Measurements from ENCODE around the gene HSPA12B. TPM values are rescaled to one million over a fixed set of nuclear protein-coding genes. Genes with fewer than 3 reads are reported as not detected.

Gene HSPA12B
- total and polyA plus RNA-seq, 2 of the 8 experiments (the other 6 are each of a cell fraction or from before 2014, with no cell fraction given): 2.2 to 4.3 TPM

GRCh38 chr20:3767427-3768341, 35.2 kb downstream of the HSPA12B start, which contains the start of gene ADISSP:
Gene ADISSP (minus strand): TSS chr20:3767753. CDS start chr20:3760100, 7,653 bp downstream.
- H2BK12ac ChIP-seq (ENCODE audit: low read depth, low read length): 0 out of 2 replicates have a peak within 1 kb of the TSS, but pooled peaks have one; percentile 27
- peaks cover 3 to 15% (median 6%) of the 10 kb centered on the region in 4 experiments; a peak in 6 of 7 replicates for H3K4me1 ChIP-seq (replicated peaks in 1 of 4; ENCODE audit: control insufficient read depth in 3 of 4, insufficient read depth in 4 of 4, low read length in 3 of 4)
- 1% methylated on average over 41 of the region's 80 CpGs; no CpG with 5 or more reads in 1 of the 2 experiments for WGBS, 2 experiments (ENCODE audit: extremely low coverage in 1 of 2, insufficient coverage in 1 of 2, insufficient read length in 1 of 2, insufficient replicate concordance in 2 of 2, low coverage in 1 of 2, low lambda C conversion rate in 2 of 2, missing lambda C conversion rate in 1 of 2)
- no peak within 1 kb of the TSS; the same call in 1 of the 2 replicates for H2BK5ac ChIP-seq (ENCODE audit: low read depth, low read length)
- no peaks in the 10 kb centered on the region for H3K36me3 ChIP-seq (ENCODE audit: control insufficient read depth in 2 of 4, insufficient read depth in 4 of 4, low read length in 3 of 4)
- peak within 1 kb of the TSS; percentile 52 to 78 (median 74) for H3K9ac ChIP-seq (replicated peaks in 1 of 4; ENCODE audit: extremely low read depth in 1 of 4, low read depth in 3 of 4, low read length in 3 of 4)
- peak; percentile 50 for FAIRE-seq
- H3K23ac ChIP-seq (ENCODE audit: insufficient read length): no peak within 1 kb of the TSS
- ChIA-PET CTCF (ENCODE audit: partially characterized antibody) (interaction anchor here (0.5 to 14.2 kb wide), 20 partner anchors 9 to 205 kb away, joined by 3 to 277 read pairs (median 5); partner anchors contain the start of genes AP5S1, CENPB and SPEF1), POLR2A (ENCODE audit: partially characterized antibody) (interaction anchor here (0.6 to 3.2 kb wide), 14 partner anchors 10 to 511 kb away, joined by 3 to 42 read pairs (median 5); partner anchors contain the start of gene MAVS)
- no peaks in the 10 kb centered on the region for H3K9me3 ChIP-seq (ENCODE audit: insufficient read depth in 2 of 2, low read depth in 1 of 2, low read length in 1 of 2)
- peak within 1 kb of the TSS; percentile 66; the same call in 1 of the 2 replicates for H3K27ac ChIP-seq (ENCODE audit: low read depth, low read length)
- H2AK5ac ChIP-seq (ENCODE audit: low read depth, low read length): no peak within 1 kb of the TSS
- no peak within 1 kb of the TSS for H3K14ac ChIP-seq (ENCODE audit: insufficient read length)
- peak within 1 kb of the TSS; percentile 10 for H4K5ac ChIP-seq (ENCODE audit: insufficient read length, low read depth, low read length)
- peak within 1 kb of the TSS; percentile 85 for H4K91ac ChIP-seq (replicated peaks; ENCODE audit: insufficient read length, low read length)
- H3K4me3 ChIP-seq (ENCODE audit: extremely low read depth in 1 of 4, insufficient read depth in 2 of 4, low read depth in 3 of 4, low read length in 4 of 4): peak within 1 kb of the TSS; percentile 74 to 94 (median 88)
- peak within 1 kb of the TSS; percentile 62 for H3K56ac ChIP-seq (replicated peaks; ENCODE audit: insufficient read length, low read depth, low read length)
- peak within 1 kb of the TSS; percentile 60 for H3K4ac ChIP-seq (replicated peaks; ENCODE audit: insufficient read length, low read depth, low read length)
- H2BK120ac ChIP-seq (replicated peaks; ENCODE audit: low read depth, low read length): no peak within 1 kb of the TSS
- H3K23me2 ChIP-seq (ENCODE audit: low read depth, low read length): peaks cover 12% of the 10 kb centered on the region; the same call in 1 of the 2 replicates
- H3K4me2 ChIP-seq (ENCODE audit: insufficient read depth in 1 of 2, low read depth in 2 of 2, low read length in 2 of 2): peak within 1 kb of the TSS; percentile 79 to 99
- peak within 1 kb of the TSS; percentile 47; the same call in 1 of the 2 replicates for H2AFZ ChIP-seq (ENCODE audit: low read length)
- DNase-seq (ENCODE audit: low read depth in 1 of 2, low spot score in 2 of 2): peak; percentile 97
- peaks cover 0 to 25% of the 10 kb centered on the region in 2 experiments; a peak in 1 of 4 replicates for H3K79me2 ChIP-seq (ENCODE audit: control insufficient read depth in 1 of 2, insufficient read depth in 2 of 2, low read length in 2 of 2)
- peak within 1 kb of the TSS; percentile 93 for H3K18ac ChIP-seq (ENCODE audit: extremely low read depth, low read length)
- peaks cover 14% of the 10 kb centered on the region for H3K79me1 ChIP-seq (ENCODE audit: low read depth, low read length)
- H4K8ac ChIP-seq (ENCODE audit: extremely low read depth, insufficient read depth, low read length): peak within 1 kb of the TSS; percentile 94
- H3K27me3 ChIP-seq (replicated peaks in 1 of 4; ENCODE audit: control insufficient read depth in 3 of 4, extremely low read depth in 1 of 4, insufficient read depth in 3 of 4, low read length in 3 of 4): no peaks in the 10 kb centered on the region
- peaks cover 0 to 7% of the 10 kb centered on the region in 2 experiments for H4K20me1 ChIP-seq (replicated peaks in 1 of 2; ENCODE audit: control insufficient read depth in 1 of 2, insufficient read depth in 2 of 2, low read length in 2 of 2)
- H2BK15ac ChIP-seq (ENCODE audit: low read length): 0 out of 2 replicates have a peak within 1 kb of the TSS, but pooled peaks have one; percentile 16
- no peak within 1 kb of the TSS; the same call in 1 of the 2 replicates for H2BK20ac ChIP-seq (ENCODE audit: low read length)
- TF ChIP-seq ATF3 (IDR thresholded peaks at IDR 0.05; ENCODE audit: insufficient read depth, low read depth, low read length) (peak; percentile 64; the same call in 1 of the 2 replicates), RBBP5 (IDR thresholded peaks at IDR 0.05; ENCODE audit: borderline replicate concordance, low read depth, low read length) (peak; percentile 3; the same call in 1 of the 2 replicates), PHF8 (conservative IDR thresholded peaks at IDR 0.05; ENCODE audit: low read depth, low read length) (peak; percentile 81), CBX8 (IDR thresholded peaks at IDR 0.05; ENCODE audit: borderline replicate concordance, low read depth, low read length) (no peak), CTCF (IDR thresholded peaks at IDR 0.05; ENCODE audit: control extremely low read depth in 1 of 3, insufficient read depth in 1 of 3, low read depth in 1 of 3, low read length in 3 of 3) (peak in 2 of 3 experiments; percentile 13 to 35; a peak in 2 of 4 replicates), SP4 (IDR thresholded peaks at IDR 0.05; ENCODE audit: low read length) (no peak)

All from H1 (cell line).